OCI-LY1 (cell line): ENCODE results near the gene KLHL28.

Experiments used
- H2AFZ ChIP-seq: fragments of 200-600 bp; sonication (generic), shearing (Covaris generic); 2 replicates; pipeline ENCODE4 v1.6.0; 2014; ENCODE audit warnings: antibody characterized with exemption, mild to moderate bottlenecking, low read length
- H3F3A ChIP-seq: fragments of 200-600 bp; sonication (generic), shearing (Covaris generic); 2 replicates; pipeline ENCODE4 v1.6.0; 2014; ENCODE audit warnings: mild to moderate bottlenecking, antibody characterized with exemption, low read length, moderate library complexity; ENCODE audit not compliant: insufficient read depth
- H3K27ac ChIP-seq: fragments of 200-600 bp; sonication (generic); 2 replicates; pipeline ENCODE4 v1.5.1; 2014; ENCODE audit warnings: low read length, mixed run types, mild to moderate bottlenecking, low read depth; ENCODE audit not compliant: poor library complexity, severe bottlenecking
- H3K27me3 ChIP-seq: fragments of 200-600 bp; sonication (generic); 2 replicates; pipeline ENCODE4 v1.6.0; 2014; ENCODE audit warnings: antibody characterized with exemption, mild to moderate bottlenecking, low read length, moderate library complexity; ENCODE audit not compliant: insufficient read depth
- H3K36me3 ChIP-seq: fragments of 200-600 bp; sonication (generic); 2 replicates; pipeline ENCODE4 v1.6.1; 2014; ENCODE audit warnings: mild to moderate bottlenecking, antibody characterized with exemption, low read length, moderate library complexity, mixed read lengths; ENCODE audit not compliant: insufficient read depth
- H3K4me1 ChIP-seq: fragments of 200-600 bp; sonication (generic); 2 replicates; pipeline ENCODE4 v1.5.1; 2014; ENCODE audit warnings: mild to moderate bottlenecking, low read length, moderate library complexity; ENCODE audit not compliant: insufficient read depth, severe bottlenecking
- H3K4me2 ChIP-seq: fragments of 200-600 bp; sonication (generic), shearing (Covaris generic); 2 replicates; pipeline ENCODE4 v1.6.1; 2014; ENCODE audit warnings: low read length
- H3K4me3 ChIP-seq: fragments of 200-600 bp; sonication (generic); 2 replicates; pipeline ENCODE4 v1.5.1; 2014; ENCODE audit warnings: low read length, low read depth, mild to moderate bottlenecking, mixed read lengths; ENCODE audit not compliant: poor library complexity, severe bottlenecking
- H3K79me2 ChIP-seq: fragments of 200-600 bp; shearing (Covaris generic); 2 replicates; pipeline ENCODE4 v1.6.1; 2016; ENCODE audit warnings: mixed run types, low read length, mixed read lengths; ENCODE audit not compliant: insufficient read depth
- H3K9ac ChIP-seq: fragments of 200-600 bp; sonication (generic), shearing (Covaris generic); 2 replicates; pipeline ENCODE4 v1.6.1; 2014; ENCODE audit warnings: mild to moderate bottlenecking, low read length, mixed read lengths
- H3K9me2 ChIP-seq: fragments of 200-600 bp; sonication (generic), shearing (Covaris generic); 2 replicates; pipeline ENCODE4 v1.6.1; 2014; ENCODE audit warnings: low read depth, mild to moderate bottlenecking, low read length, mixed read lengths
- H3K9me3 ChIP-seq: fragments of 200-600 bp; shearing (Covaris generic); 2 replicates; pipeline ENCODE4 v1.6.1; 2014; ENCODE audit warnings: low read length, mixed read lengths
- H4K20me1 ChIP-seq: fragments of 200-600 bp; sonication (generic), shearing (Covaris generic); 2 replicates; pipeline ENCODE4 v1.6.0; 2016; ENCODE audit warnings: mild to moderate bottlenecking, low read length; ENCODE audit not compliant: insufficient read depth
- EZH2 ChIP-seq: fragments of 200-600 bp; sonication (generic), shearing (Covaris generic); IDR thresholded peaks from 2 replicates; pipeline ENCODE4 v1.8.0; 2017; ENCODE audit warnings: borderline replicate concordance, mixed run types, mild to moderate bottlenecking, antibody characterized with exemption, low read length, moderate library complexity, mixed read lengths
- TF ChIP-seq, protein P1 (sequence below): fragments of 200-600 bp; sonication (generic), shearing (Covaris generic); IDR thresholded peaks from 2 replicates; pipeline ENCODE4 v1.5.1; 2017; ENCODE audit warnings: mild to moderate bottlenecking, antibody characterized with exemption, low read length, moderate library complexity, mixed read lengths

Gene KLHL28

GRCh38 chr14:44937547-44937946 lies 24.2 kb downstream of the KLHL28 start:
- Histone ChIP-seq H4K20me1 (no peaks in the 10 kb centered on the region), H3K27me3 (no peaks in the 10 kb centered on the region), H3K4me1 (no peaks in the 10 kb centered on the region), H3K9ac (no peak overlapping the region), H2AFZ (no peak overlapping the region), H3K27ac (no peak overlapping the region), H3K36me3 (peaks cover 51% of the 10 kb centered on the region), H3F3A (no peaks in the 10 kb centered on the region; the same call in 1 of the 2 replicates), H3K9me2 (no peaks in the 10 kb centered on the region), H3K4me2 (no peak overlapping the region), H3K4me3 (no peak overlapping the region), H3K79me2 (peaks cover 6% of the 10 kb centered on the region; the same call in 1 of the 2 replicates), H3K9me3 (no peaks in the 10 kb centered on the region)
- TF ChIP-seq, protein P1, sequence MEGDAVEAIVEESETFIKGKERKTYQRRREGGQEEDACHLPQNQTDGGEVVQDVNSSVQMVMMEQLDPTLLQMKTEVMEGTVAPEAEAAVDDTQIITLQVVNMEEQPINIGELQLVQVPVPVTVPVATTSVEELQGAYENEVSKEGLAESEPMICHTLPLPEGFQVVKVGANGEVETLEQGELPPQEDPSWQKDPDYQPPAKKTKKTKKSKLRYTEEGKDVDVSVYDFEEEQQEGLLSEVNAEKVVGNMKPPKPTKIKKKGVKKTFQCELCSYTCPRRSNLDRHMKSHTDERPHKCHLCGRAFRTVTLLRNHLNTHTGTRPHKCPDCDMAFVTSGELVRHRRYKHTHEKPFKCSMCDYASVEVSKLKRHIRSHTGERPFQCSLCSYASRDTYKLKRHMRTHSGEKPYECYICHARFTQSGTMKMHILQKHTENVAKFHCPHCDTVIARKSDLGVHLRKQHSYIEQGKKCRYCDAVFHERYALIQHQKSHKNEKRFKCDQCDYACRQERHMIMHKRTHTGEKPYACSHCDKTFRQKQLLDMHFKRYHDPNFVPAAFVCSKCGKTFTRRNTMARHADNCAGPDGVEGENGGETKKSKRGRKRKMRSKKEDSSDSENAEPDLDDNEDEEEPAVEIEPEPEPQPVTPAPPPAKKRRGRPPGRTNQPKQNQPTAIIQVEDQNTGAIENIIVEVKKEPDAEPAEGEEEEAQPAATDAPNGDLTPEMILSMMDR, result no peak
- TF ChIP-seq EZH2, result no peak

- no peaks in the 10 kb centered on the region for H3K9me3 ChIP-seq
- no peak overlapping the region for H3K9ac ChIP-seq
- H3K4me3 ChIP-seq, result no peak overlapping the region
- H3K27me3 ChIP-seq, result no peaks in the 10 kb centered on the region
- no peaks in the 10 kb centered on the region for H3K4me1 ChIP-seq
- peaks cover 6% of the 10 kb centered on the region; the same call in 1 of the 2 replicates for H3K79me2 ChIP-seq
- H3K9me2 ChIP-seq, result no peaks in the 10 kb centered on the region
- no peaks in the 10 kb centered on the region; the same call in 1 of the 2 replicates for H3F3A ChIP-seq
- H3K4me2 ChIP-seq, result no peak overlapping the region
- no peak for TF ChIP-seq EZH2
- TF ChIP-seq, protein P1, result no peak
- no peak overlapping the region for H3K27ac ChIP-seq
- no peak overlapping the region for H2AFZ ChIP-seq
- no peaks in the 10 kb centered on the region for H4K20me1 ChIP-seq
- peaks cover 31% of the 10 kb centered on the region for H3K36me3 ChIP-seq
Observed at GRCh38 chr14:44935155-44935554, 26.6 kb downstream of the KLHL28 start.

- H3K9me3 ChIP-seq, result no peaks in the 10 kb centered on the region
- H3K4me3 ChIP-seq, result no peak overlapping the region
- peaks cover 6% of the 10 kb centered on the region; the same call in 1 of the 2 replicates for H3K79me2 ChIP-seq
- TF ChIP-seq EZH2, result no peak
- TF ChIP-seq, protein P1, result no peak
- H3K36me3 ChIP-seq, result peaks cover 3% of the 10 kb centered on the region; the same call in 1 of the 2 replicates
- H3K27ac ChIP-seq, result no peak overlapping the region
- no peak overlapping the region for H3K4me2 ChIP-seq
- H4K20me1 ChIP-seq, result no peaks in the 10 kb centered on the region
- no peaks in the 10 kb centered on the region; the same call in 1 of the 2 replicates for H3F3A ChIP-seq
- no peak overlapping the region for H3K9ac ChIP-seq
- no peaks in the 10 kb centered on the region for H3K27me3 ChIP-seq
- H3K4me1 ChIP-seq, result no peaks in the 10 kb centered on the region
- no peaks in the 10 kb centered on the region for H3K9me2 ChIP-seq
- no peak overlapping the region for H2AFZ ChIP-seq
Observed at GRCh38 chr14:44928793-44929192, 33.0 kb downstream of the KLHL28 start.
